ENCODE data around the gene UTP4.

DNA sequence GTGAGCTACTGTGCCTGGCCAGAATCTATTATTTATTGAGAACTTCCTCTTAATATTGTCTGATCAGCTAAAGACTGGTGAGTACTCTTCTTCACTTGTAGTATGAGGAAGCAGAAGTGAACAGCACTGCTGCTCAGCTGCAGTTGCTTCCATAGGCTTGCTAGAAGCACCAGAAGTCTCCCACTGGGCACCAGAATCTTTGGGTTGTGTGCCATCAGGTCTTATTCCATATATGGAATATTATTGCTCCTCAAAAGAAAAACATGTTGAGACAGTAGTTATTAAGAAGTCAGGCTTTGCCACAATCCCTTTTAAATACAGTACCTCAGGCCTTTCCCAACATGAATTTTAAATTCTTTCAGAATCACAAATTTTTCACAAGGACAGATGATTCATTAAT lies 71.7 kb downstream of the UTP4 start:
- TF ChIP-seq, protein P1, sequence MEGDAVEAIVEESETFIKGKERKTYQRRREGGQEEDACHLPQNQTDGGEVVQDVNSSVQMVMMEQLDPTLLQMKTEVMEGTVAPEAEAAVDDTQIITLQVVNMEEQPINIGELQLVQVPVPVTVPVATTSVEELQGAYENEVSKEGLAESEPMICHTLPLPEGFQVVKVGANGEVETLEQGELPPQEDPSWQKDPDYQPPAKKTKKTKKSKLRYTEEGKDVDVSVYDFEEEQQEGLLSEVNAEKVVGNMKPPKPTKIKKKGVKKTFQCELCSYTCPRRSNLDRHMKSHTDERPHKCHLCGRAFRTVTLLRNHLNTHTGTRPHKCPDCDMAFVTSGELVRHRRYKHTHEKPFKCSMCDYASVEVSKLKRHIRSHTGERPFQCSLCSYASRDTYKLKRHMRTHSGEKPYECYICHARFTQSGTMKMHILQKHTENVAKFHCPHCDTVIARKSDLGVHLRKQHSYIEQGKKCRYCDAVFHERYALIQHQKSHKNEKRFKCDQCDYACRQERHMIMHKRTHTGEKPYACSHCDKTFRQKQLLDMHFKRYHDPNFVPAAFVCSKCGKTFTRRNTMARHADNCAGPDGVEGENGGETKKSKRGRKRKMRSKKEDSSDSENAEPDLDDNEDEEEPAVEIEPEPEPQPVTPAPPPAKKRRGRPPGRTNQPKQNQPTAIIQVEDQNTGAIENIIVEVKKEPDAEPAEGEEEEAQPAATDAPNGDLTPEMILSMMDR (conservative IDR thresholded peaks at IDR 0.05 in 1 of 2, IDR thresholded peaks at IDR 0.05 in 1 of 2; ENCODE audit: extremely low read depth in 1 of 2, insufficient read depth in 1 of 2, low read depth in 1 of 2, low read length in 2 of 2) = no peak
- TF ChIP-seq EZH2 (IDR thresholded peaks at IDR 0.05; ENCODE audit: borderline replicate concordance, low read length) = no peak

Measured in mammary epithelial cell (primary cell).